ENCODE results near the gene EPHB1.
A peak's percentile ranks its signal among the peaks of the same experiment; 100 is the strongest.
"Not testable (repeated sequence)": the region's sequence is repeated elsewhere in the genome, so short reads cannot be mapped to it uniquely, and the experiment has no call there.

EPHB1 gene

DNA sequence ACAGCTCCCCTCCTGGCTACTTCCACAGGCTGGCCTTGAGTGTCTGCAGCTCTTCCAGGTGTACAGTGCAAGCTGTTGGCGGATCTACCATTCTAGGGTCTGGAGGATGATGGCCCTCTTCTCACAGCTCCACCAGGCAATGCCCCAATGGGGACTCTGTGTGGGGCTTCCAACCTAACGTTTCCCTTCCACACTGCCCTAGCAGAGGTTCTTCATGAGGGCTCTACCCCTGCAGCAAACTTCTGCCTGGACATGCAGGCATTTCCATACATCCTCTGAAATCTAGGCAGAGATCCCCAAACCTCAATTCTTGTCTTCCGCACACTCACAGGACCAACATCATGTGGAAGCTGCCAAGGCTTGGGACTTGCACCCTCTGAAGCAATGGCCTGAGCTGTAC, 438.4 kb downstream of the EPHB1 start:
- not testable (repeated sequence) for DNase-seq

DNA sequence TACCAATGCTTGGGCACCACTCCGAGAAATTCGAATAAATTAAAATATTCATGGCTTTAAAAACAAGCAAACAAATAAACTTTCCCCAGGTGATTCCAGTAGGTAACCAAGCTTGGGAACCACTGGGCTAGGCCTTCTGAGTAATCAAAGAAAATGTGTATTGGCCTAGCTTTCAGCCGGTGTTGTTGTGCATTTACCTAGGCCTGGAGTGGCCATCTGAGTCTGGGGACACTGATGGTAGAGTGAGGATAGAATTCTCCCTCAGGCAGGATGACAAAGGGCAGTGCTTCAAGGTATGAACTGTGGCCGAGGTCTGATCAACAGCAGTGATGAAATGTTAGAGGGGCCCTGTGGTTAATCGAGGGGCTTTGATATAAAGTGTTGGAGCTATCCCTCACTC, 440.5 kb downstream of the EPHB1 start:
- no peak for DNase-seq

DNA sequence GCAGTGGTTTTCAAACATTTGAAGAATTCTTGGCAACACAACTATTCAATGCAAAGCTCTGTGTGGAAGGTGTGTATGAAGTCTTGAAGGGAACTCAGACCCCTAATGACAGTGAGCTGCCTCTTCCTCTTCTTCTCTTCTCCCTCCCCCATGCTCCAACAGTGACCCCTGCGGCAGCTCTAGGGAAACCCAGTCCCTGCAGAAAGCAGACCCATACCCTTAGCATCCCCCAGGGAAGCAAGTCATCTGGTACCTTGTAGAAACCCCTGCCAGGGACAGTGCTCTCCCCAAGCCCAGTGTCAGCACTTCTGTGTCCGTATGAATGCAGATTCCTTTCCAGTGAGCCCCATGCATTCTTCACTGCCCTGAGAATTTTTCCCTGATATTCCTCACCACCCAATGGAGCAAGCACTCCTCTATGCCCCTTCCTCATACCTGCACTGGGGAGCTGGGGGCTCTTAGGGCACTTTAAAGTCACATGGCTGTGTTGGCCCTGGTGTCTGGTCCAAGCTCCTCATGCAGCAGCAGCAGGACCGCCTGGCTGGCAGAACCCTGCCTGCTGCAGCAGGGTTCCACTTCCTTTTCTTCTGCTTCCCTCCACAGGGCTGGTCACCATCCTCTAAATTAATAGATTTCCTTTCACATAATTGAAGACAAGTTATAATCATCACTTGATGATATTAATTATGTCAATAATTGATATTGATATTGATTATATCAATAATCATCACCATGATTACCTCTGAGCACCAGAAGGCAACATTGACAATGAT, 442.5 kb downstream of the EPHB1 start:
- no peak for DNase-seq

GRCh38 chr3:135238236-135238830, 443.3 kb downstream of the EPHB1 start:
- no peak for DNase-seq

GRCh38 chr3:135238871-135239614, 444.0 kb downstream of the EPHB1 start:
- peak; percentile 43 for DNase-seq

DNA sequence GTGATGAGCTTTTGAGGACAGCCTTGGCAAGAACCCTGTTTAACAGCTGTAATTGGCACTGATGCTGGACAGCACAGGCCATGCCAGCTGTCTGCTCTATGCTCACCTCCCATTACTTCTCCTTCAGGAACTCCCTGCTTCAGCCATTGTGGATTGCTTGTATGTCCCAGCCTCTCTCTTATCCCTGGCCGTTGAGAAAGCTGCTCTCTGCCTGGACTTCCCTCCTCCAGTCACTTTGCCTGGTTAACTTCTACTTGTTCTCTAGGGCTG, 444.5 kb downstream of the EPHB1 start:
- DNase-seq, result no peak

- DNase-seq, result peak; percentile 43
Observed at GRCh38 chr3:135240426-135240825, 445.4 kb downstream of the EPHB1 start.

DNA sequence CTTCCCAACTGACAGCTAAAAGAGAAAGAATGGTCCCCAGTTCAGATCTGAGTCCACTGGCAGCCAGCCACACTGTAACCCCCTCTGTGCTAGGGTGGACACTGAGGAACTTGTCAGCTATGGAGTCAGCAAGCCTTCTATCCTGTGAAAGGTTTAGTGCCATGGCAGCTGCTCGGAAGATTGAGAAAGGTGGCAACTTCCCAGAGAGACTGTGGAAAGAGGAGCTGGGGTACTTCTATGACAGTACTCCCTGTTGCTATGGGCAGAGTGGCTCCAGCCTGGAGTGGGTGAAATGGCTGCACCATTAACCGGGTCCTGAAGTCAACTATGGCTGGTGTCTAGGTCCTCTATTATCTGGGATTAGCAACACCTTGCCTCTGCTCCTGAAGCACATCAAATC, 447.2 kb downstream of the EPHB1 start:
- DNase-seq, result no peak

DNA sequence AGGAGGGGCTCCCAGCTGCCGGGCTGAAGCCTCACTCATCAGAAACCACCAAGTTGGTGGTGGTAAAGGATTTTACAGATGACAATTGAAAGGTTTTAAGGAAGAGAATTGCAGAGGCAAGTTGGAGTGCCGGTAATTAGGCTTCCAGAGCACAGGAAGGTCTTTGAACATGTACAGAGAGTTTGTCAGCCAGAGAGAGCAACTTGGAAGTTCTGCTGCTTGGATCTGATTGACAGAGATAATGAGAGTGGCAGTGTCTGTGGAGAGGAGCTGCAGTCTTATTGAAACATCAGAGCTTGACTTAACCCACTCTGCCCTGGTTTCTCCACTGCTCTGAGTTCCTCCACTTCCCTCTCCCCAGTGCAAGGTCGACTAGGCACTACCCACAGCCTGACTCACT, 448.6 kb downstream of the EPHB1 start:
- no peak for DNase-seq

DNA sequence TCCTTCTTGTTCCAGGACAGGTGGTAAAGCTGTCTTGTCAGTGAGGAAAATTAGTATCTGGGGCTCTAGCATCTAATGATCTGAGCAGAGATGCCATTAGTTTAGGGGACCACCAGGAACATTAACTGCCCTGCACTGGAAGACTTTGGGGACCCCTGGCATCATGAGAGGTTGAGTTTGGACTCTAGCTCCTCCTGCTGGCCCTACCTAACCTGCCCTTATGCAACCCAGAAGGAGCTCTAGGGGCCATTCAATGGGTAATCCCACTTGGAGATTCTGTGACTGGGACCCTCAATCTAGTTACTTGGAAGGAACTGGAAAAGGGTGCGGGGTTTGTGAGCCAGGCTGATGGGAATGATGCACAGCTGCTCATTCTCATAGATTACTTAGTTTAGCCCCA, 451.0 kb downstream of the EPHB1 start:
- no peak for DNase-seq

DNA sequence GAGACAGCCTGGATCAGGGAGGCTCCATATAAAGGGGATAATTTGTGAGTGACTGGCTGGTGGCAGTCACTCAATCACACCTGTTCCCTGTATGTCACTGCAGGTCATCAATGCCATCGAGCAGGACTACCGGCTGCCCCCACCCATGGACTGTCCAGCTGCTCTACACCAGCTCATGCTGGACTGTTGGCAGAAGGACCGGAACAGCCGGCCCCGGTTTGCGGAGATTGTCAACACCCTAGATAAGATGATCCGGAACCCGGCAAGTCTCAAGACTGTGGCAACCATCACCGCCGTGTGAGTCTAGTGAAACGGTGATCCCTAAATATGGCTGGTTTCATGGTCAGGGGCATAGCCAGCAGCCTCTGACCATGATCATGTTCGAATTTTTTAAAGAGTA, 453.2 kb downstream of the EPHB1 start:
- DNase-seq, result no peak

- DNase-seq, result no peak
Observed at GRCh38 chr3:135249186-135249585, 454.1 kb downstream of the EPHB1 start.

DNA sequence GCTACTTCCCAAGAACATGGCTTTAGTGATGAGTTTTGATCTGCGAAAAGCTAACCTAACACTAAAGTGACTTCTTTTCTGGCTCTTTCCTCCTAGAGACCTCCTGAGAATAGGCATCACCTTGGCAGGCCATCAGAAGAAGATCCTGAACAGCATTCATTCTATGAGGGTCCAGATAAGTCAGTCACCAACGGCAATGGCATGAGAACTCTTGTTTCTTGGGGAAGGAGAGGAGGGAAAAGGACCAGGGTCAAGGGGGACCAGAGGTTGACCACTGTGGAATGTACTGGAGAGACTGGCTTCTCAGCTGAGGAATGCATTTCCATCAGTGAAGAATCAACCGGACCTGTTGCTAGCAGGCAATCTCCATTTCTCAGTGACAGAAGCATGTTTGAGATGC, 463.9 kb downstream of the EPHB1 start:
- DNase-seq, result no peak

DNA sequence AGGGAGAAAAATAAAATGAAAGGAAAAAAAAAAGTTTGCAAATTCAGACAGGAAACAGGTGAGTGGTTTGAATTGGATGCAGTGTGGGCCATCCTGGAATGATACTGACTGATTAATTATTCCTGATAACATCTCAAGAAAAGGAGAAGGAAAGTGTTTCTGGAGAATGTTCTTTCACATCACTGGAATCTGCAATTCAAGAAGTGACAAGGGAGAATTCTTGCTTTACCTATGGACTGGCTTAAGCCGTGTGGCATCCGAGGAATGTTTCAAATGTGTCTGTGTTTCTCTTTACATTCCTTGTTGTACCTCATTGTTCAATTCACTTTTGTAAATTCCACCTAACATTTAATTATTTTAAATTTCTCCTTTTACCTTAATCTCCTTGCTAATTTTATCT, 465.0 kb downstream of the EPHB1 start:
- no peak for DNase-seq

DNA sequence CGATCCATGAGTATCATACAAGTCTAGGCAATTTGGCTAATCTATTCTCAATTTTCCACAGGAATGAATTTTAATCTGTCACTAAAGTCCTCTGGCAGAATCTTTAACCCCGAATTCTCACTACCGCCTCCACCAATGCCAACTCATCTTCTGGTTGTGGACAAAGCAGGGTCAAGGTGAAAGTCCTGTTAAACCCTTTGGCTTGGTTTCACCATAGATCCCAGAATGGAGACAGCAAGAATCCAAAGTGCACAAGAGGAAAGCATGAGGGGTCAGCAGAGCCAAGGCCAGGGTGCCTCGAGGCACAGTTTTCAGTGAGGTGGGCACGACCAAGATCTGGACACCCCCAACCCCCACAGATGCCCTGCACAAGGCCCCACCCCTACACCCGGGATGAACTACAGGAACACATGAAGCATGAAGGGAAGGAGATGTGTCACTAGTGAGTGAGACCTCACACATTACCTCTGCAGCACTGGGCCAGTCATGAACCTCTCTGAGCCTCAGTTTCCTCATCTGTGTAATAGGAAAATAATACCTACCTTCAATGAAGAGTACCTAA, 466.2 kb downstream of the EPHB1 start:
- DNase-seq, result no peak

DNA sequence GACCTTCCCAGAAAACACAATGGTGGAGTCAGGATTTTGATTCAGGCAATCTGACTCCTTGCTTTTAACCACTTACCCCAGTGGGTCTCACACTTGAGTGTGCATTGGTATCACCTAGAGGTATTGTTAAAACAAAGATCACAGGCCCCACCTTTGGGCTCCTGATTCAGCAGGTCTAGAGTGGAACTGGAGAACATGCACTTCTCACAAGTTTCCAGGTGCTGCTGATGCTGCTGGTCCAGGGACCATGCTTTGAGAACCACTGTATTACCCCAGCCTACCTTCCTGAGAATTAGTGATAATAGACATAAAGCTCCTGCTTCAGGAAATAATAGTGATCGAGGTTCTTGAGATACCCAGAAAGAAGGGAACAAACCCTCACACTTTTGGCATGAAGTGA, 466.9 kb downstream of the EPHB1 start:
- no peak for DNase-seq

DNA sequence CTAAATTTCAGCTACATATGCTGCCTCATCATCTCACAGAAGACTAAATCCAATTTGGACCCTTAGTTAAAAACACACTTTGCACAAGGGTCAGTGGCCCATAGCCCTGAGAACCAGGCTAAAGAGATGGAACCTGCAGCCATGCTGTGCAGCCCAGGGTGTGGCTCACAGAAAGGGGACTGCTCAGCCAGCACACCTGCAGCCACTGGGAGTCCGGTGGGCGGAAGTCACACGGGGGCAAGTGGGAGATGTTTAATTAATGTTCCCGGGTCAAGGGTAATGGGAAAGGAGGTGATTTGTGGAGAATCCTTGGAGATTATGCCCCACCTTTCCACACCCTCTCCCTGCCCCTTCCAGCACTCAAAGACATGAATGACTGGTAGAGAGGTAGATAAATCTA, 467.4 kb downstream of the EPHB1 start:
- no peak for DNase-seq

DNA sequence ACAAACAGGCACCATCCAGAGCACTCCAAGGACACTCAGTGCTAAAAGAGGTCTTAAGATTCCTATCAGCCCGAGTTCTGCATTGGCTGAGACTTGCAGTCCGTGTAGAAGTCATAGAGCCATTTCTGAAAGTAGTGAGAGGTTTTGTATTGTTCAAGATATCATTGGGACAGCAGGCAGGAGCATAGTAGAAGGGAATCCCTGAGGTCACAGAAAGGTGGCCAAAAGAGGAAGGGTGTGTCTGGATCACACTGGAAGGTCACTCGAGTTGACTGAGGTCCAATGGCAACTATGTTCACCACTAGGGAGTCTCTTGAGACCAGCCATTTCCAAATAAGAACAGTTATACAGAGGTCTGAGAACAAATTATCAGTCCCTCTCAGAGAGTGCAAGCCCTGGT, 468.3 kb downstream of the EPHB1 start:
- no peak for DNase-seq

DNA sequence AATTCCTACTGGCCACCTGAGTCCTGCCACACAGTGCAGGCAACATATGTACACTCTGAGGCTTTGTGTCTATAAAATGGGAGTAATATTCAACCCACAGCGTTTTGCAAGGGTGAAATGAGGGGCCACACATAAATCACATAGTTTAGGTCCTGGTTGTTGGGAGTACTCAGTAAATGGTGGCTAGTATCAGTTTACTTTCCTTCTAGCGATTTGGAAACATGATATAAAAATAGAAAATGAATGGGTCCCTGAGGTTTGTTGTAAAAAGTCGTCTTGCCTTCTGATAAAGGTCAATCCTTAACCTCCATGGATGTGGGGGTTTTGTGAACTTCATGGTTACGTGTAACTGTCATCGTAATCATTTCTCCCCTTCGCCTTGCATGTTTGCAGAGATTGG, 472.4 kb downstream of the EPHB1 start:
- no peak for DNase-seq

DNA sequence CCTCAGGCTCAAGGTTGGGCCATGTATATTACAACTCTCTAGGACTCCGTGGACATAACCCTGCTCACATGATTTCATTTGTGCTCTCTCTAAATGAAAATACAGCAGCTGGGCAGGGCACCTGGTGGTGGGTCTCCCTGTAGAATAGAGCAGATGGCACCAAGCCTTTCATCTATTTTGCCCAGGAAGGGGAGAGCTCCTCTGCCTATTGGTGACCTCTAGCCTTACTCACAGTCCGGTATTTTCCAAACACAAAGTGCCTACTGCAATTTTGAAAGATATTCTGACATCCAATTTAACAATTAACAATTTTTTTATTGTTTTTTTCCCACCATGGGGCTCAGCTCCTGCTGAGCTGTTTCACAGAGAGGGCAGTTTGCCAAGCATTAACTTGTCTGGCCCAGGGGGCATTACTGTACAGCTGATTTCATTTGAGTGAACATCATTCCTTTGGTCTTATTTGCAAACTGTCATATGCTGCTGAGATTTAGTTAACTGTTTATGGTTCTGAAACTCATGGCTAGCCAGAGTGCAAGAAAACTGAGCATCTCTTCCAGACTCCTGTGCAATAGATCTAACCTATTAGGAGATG, 474.0 kb downstream of the EPHB1 start:
- peak; percentile 47 for DNase-seq

GRCh38 chr3:135271177-135272025, 476.3 kb downstream of the EPHB1 start:
- no peak for DNase-seq

DNA sequence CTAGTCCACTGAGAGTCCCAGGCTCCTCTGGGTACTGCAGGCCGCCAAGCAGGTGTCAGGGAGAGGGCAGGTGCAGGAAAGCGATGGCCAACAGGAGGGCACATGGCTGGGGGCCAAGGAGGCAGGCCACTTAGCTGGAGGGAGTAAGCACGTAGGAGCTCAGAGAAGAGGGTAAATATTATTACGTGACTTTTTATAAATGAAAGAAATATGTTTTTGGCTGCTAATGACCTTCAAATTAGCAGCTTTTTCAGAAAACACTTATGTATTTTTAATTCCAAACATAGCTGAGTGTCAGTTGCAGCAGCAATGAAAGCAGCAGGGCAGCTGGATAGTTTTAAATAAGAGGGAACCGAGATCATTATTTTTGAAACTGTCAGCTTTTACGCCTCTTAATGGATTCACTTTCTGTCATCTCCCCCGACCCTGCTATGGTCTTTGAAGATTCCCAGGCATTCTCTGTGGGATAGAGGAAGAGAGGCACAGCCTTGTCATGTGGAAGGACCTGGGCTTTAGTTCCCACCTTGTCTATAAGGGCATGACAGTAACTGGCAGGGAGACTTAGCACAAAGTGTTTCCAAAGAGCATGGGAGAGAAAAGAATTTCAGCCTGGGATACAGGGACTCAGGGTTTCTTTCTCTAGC, 477.1 kb downstream of the EPHB1 start:
- DNase-seq, result peak; percentile 97
